H1 (cell line): ENCODE results near the gene ITIH4. TPM values are rescaled to one million over a fixed set of nuclear protein-coding genes. Genes with fewer than 3 reads are reported as not detected.

Source experiments
- CTCF ChIA-PET: fragments of 300-600 bp; sonication (Branson Sonifier 250); formaldehyde crosslinking; loops from one replicate; lab custom pipeline; 2021; ENCODE audit not compliant: partially characterized antibody; lab: Charles Lee
- POLR2A ChIA-PET: fragments of 300-600 bp; sonication (Branson Sonifier 250); formaldehyde crosslinking; loops from one replicate; lab custom pipeline; 2021; ENCODE audit warnings: inconsistent platforms; ENCODE audit not compliant: partially characterized antibody; lab: Charles Lee
- DNase-seq, 2 experiments: peaks; one replicate each; pipeline versions ENCODE4 v3.0.0 to v3.0.0-alpha.2; 2010 to 2022; ENCODE audit warnings: low spot score in 2 of 2, low read depth in 1 of 2, mixed read lengths in 1 of 2
- FAIRE-seq: peaks from 2 replicates; lab custom pipeline; 2011; peaks lifted over from hg19 to GRCh38; lab: Jason Lieb, UNC
- H2AFZ ChIP-seq: 2 replicates; pipeline ENCODE4 v1.8.1; 2012; ENCODE audit warnings: low read length, inconsistent platforms
- H2AK5ac ChIP-seq: 2 replicates; pipeline ENCODE4 v1.6.1; 2013; ENCODE audit warnings: low read depth, low read length
- H2BK120ac ChIP-seq: replicated peaks from 2 replicates; pipeline ENCODE3; 2013; ENCODE audit warnings: low read depth, low read length, inconsistent platforms
- H2BK12ac ChIP-seq: 2 replicates; pipeline ENCODE4 v1.6.1; 2013; ENCODE audit warnings: low read depth, low read length
- H2BK15ac ChIP-seq: 2 replicates; pipeline ENCODE4 v1.6.1; 2013; ENCODE audit warnings: low read length
- H2BK20ac ChIP-seq: 2 replicates; pipeline ENCODE4 v1.6.1; 2013; ENCODE audit warnings: low read length
- H2BK5ac ChIP-seq: 2 replicates; pipeline ENCODE4 v1.6.1; 2013; ENCODE audit warnings: low read depth, low read length
- H3K14ac ChIP-seq: 2 replicates; pipeline ENCODE4 v1.6.1; 2013; ENCODE audit warnings: inconsistent platforms; ENCODE audit not compliant: insufficient read length
- H3K18ac ChIP-seq: 2 replicates; pipeline ENCODE4 v1.6.1; 2013; ENCODE audit warnings: low read length; ENCODE audit errors: extremely low read depth
- H3K23ac ChIP-seq: 2 replicates; pipeline ENCODE4 v1.6.1; 2013; ENCODE audit warnings: inconsistent platforms; ENCODE audit not compliant: insufficient read length
- H3K23me2 ChIP-seq: 2 replicates; pipeline ENCODE4 v1.6.1; 2013; ENCODE audit warnings: low read depth, low read length
- H3K27ac ChIP-seq: 2 replicates; pipeline ENCODE4 v1.6.1; 2011; ENCODE audit warnings: low read depth, low read length, inconsistent platforms
- H3K27me3 ChIP-seq, 4 experiments: replicated peaks in 1 of 4; 1 replicate in 1 of 4; 2 replicates in 3 of 4; pipeline versions ENCODE4 v1.6.1 to v1.8.1; 2011 to 2013; ENCODE audit warnings: low read length in 3 of 4, mild to moderate bottlenecking in 3 of 4, inconsistent platforms in 2 of 4, mixed read lengths in 2 of 4, moderate library complexity in 1 of 4; ENCODE audit not compliant: control insufficient read depth in 3 of 4, insufficient read depth in 3 of 4; ENCODE audit errors: extremely low read depth in 1 of 4
- H3K36me3 ChIP-seq, 4 experiments: 2 replicates each; pipeline versions ENCODE4 v1.6.1 to v1.8.1; 2011 to 2013; ENCODE audit warnings: mild to moderate bottlenecking in 4 of 4, low read length in 3 of 4, moderate library complexity in 2 of 4, control low read depth in 1 of 4, inconsistent platforms in 1 of 4; ENCODE audit not compliant: insufficient read depth in 4 of 4, control insufficient read depth in 2 of 4
- H3K4ac ChIP-seq: replicated peaks from 2 replicates; pipeline ENCODE3; 2013; ENCODE audit warnings: low read length, low read depth, mixed read lengths, inconsistent platforms; ENCODE audit not compliant: insufficient read length
- H3K4me1 ChIP-seq, 4 experiments: replicated peaks in 1 of 4; 1 replicate in 1 of 4; 2 replicates in 3 of 4; pipeline versions ENCODE4 v1.6.1 to v1.8.1; 2011 to 2013; ENCODE audit warnings: low read length in 3 of 4, inconsistent platforms in 2 of 4, mixed read lengths in 1 of 4; ENCODE audit not compliant: insufficient read depth in 4 of 4, control insufficient read depth in 3 of 4
- H3K4me2 ChIP-seq, 2 experiments: 2 replicates each; pipeline versions ENCODE4 v1.6.1 to v1.8.1; 2011 to 2013; ENCODE audit warnings: low read depth in 2 of 2, low read length in 2 of 2, control low read depth in 1 of 2, inconsistent platforms in 1 of 2, mild to moderate bottlenecking in 1 of 2; ENCODE audit not compliant: insufficient read depth in 1 of 2
- H3K4me3 ChIP-seq, 4 experiments: fragments of 200-600, 300-600 bp in 1 of 4; sonication (generic), shearing (Covaris generic), sonication (Bioruptor Twin) in 1 of 4; 2 replicates each; pipeline versions ENCODE4 v1.5.1 to v1.8.1; 2011 to 2016; ENCODE audit warnings: low read length in 4 of 4, low read depth in 3 of 4, control low read depth in 2 of 4, inconsistent platforms in 2 of 4, mild to moderate bottlenecking in 2 of 4, mixed read lengths in 1 of 4, moderate library complexity in 1 of 4; ENCODE audit not compliant: insufficient read depth in 2 of 4; ENCODE audit errors: extremely low read depth in 1 of 4
- H3K56ac ChIP-seq: replicated peaks from 2 replicates; pipeline ENCODE3; 2013; ENCODE audit warnings: low read depth, mild to moderate bottlenecking, mixed read lengths, low read length, inconsistent platforms; ENCODE audit not compliant: insufficient read length
- H3K79me1 ChIP-seq: 2 replicates; pipeline ENCODE4 v1.6.1; 2013; ENCODE audit warnings: low read depth, low read length, control low read depth
- H3K79me2 ChIP-seq, 2 experiments: 2 replicates each; pipeline versions ENCODE4 v1.6.1 to v1.8.1; 2012 to 2013; ENCODE audit warnings: low read length in 2 of 2, mild to moderate bottlenecking in 2 of 2, inconsistent platforms in 1 of 2; ENCODE audit not compliant: insufficient read depth in 2 of 2, control insufficient read depth in 1 of 2
- H3K9ac ChIP-seq, 4 experiments: replicated peaks in 1 of 4; 1 replicate in 1 of 4; 2 replicates in 3 of 4; pipeline versions ENCODE4 v1.6.1 to v1.8.1; 2011 to 2013; ENCODE audit warnings: low read depth in 3 of 4, low read length in 3 of 4, control low read depth in 2 of 4, mild to moderate bottlenecking in 2 of 4, moderate library complexity in 2 of 4, inconsistent platforms in 1 of 4; ENCODE audit errors: extremely low read depth in 1 of 4
- H3K9me3 ChIP-seq, 2 experiments: 2 replicates each; pipeline versions ENCODE4 v1.6.1 to v1.8.1; 2012 to 2013; ENCODE audit warnings: mild to moderate bottlenecking in 2 of 2, moderate library complexity in 2 of 2, control low read depth in 1 of 2, inconsistent platforms in 1 of 2, low read depth in 1 of 2, low read length in 1 of 2, mixed read lengths in 1 of 2; ENCODE audit not compliant: insufficient read depth in 2 of 2
- H4K20me1 ChIP-seq, 2 experiments: replicated peaks in 1 of 2; 2 replicates each; pipeline versions ENCODE3 to v1.8.1; 2011 to 2013; ENCODE audit warnings: inconsistent platforms in 2 of 2, low read length in 2 of 2, mild to moderate bottlenecking in 1 of 2; ENCODE audit not compliant: insufficient read depth in 2 of 2, control insufficient read depth in 1 of 2
- H4K5ac ChIP-seq: 2 replicates; pipeline ENCODE4 v1.6.1; 2013; ENCODE audit warnings: low read length, low read depth, mixed read lengths, inconsistent platforms; ENCODE audit not compliant: insufficient read length
- H4K8ac ChIP-seq: 2 replicates; pipeline ENCODE4 v1.8.0; 2013; ENCODE audit warnings: mild to moderate bottlenecking, moderate library complexity, low read length, inconsistent platforms; ENCODE audit not compliant: insufficient read depth; ENCODE audit errors: extremely low read depth
- H4K91ac ChIP-seq: replicated peaks from 2 replicates; pipeline ENCODE3; 2013; ENCODE audit warnings: low read length, mixed read lengths, inconsistent platforms; ENCODE audit not compliant: insufficient read length
- POLR2AphosphoS5 ChIP-seq: IDR thresholded peaks from 2 replicates; pipeline ENCODE4 v1.6.1; 2011; ENCODE audit warnings: low read depth, low read length
- SUZ12 ChIP-seq: fragments of 200-600 bp; sonication (generic); IDR thresholded peaks from 2 replicates; pipeline ENCODE4 v1.6.1; 2012; ENCODE audit warnings: mild to moderate bottlenecking, inconsistent platforms, low read length, moderate library complexity, mixed read lengths
- WGBS, 2 experiments: shearing (Covaris generic) in 1 of 2; methylation state at CpG; one replicate each; pipeline versions ENCODE4 v1.1.6 to v1.1.7; 2013 to 2015; ENCODE audit warnings: low lambda C conversion rate in 2 of 2, mixed read lengths in 2 of 2, inconsistent platforms in 1 of 2, low coverage in 1 of 2, missing lambda C conversion rate in 1 of 2; ENCODE audit not compliant: insufficient replicate concordance in 2 of 2, insufficient coverage in 1 of 2, insufficient read length in 1 of 2; ENCODE audit errors: extremely low coverage in 1 of 2, missing lambda C conversion rate in 1 of 2; 5-methylcytosine and 5-hydroxymethylcytosine counted together
- polyA plus RNA-seq, 7 experiments: library from polyadenylated mRNA; depleted of rRNA in 3 of 7; stranded (reverse) in 5 of 7; unstranded in 2 of 7; fragments of >200 nt in 5 of 7; fragments of 200-250 nt in 2 of 7; gene quantifications; 1 replicate in 5 of 7; 2 replicates in 1 of 7; 4 replicates in 1 of 7; pipeline versions ENCODE4 v1.2.1 to v1.2.3, GENCODE V29; 2011 to 2013; ENCODE audit warnings: missing spikeins in 2 of 7, mixed read lengths in 2 of 7
- total RNA-seq: library from RNA; stranded (reverse); fragmentation: NEBNext Ultra II Directional; extraction: Animal tissue kit (Norgen Biotek cat#: 25700); gene quantifications from 2 replicates; pipeline ENCODE4 v1.2.1, GENCODE V29; 2021

ITIH4 gene
- total and polyA plus RNA-seq, 2 of the 8 experiments (the other 6 are each of a cell fraction or from before 2014, with no cell fraction given): 3.4 to 3.7 TPM

DNA sequence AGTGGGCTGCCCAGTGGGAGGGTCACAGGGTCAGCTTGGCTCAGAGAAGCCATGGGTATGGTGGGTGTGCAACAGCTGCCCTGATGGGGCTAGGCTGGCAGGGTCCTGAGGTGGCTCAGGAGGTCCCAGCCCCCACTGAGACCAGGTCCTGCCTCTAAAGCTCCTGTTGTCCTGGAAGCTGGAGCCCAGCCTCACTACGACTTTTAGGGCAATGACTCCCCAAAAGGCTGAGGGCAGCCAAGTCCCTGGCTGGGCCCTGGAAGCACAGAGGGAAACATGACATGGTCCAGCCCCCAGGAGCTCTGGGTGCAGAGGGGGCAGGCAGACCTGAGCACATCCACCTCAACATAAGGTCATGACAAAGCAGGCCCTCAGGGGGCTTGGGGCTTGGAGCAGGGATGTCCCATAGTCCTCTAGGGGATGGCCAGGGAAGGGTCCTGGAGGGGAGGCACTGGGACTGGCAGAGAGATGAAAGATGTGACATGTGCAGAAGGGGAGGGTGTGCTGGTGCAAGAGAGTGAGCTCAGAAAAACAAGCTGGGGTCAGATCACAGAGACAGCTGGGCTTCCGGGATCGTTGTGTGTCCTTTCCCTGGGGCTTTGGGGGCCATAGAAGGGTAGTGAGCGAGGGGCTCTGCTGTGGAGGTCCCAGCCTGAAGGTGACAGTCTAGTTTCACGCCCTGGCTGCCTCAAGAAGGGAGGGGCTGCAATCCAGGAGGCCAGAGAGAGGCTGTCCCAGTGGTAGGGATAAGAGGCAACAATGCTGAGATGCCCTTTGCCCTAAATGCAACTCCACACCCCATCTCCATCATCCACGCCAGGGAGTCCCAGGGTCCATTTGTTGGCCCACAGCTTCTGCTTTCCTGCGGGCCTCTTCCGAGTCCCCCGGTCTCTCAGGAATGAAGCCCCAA lies 36.5 kb downstream of the ITIH4 start:
- H2AK5ac ChIP-seq: no peak overlapping the region
- no peaks in the 10 kb centered on the region for H3K36me3 ChIP-seq
- H2BK15ac ChIP-seq: no peak overlapping the region
- no peak overlapping the region for H3K14ac ChIP-seq
- H3K4ac ChIP-seq: no peak overlapping the region
- no peak overlapping the region for H3K23ac ChIP-seq
- H2BK20ac ChIP-seq: no peak overlapping the region
- H2BK5ac ChIP-seq: no peak overlapping the region
- TF ChIP-seq POLR2AphosphoS5 (no peak), SUZ12 (no peak)
- POLR2A ChIA-PET: interaction anchor here (0.6 to 2.3 kb wide), 2 partner anchors 23 to 27 kb away, joined by 3 to 8 read pairs; partner anchors contain the start of gene NEK4
- no peak overlapping the region for H2AFZ ChIP-seq
- CTCF ChIA-PET: interaction anchor here (0.6 to 3.8 kb wide), 17 partner anchors 8 to 376 kb away, joined by 3 to 33 read pairs (median 8); partner anchors contain the start of gene NEK4
- H2BK120ac ChIP-seq: no peak overlapping the region
- no peak overlapping the region for H3K56ac ChIP-seq
- H4K8ac ChIP-seq: no peak overlapping the region
- FAIRE-seq (no peak), DNase-seq (no peak)
- H3K4me1 ChIP-seq: no peaks in the 10 kb centered on the region
- no peak overlapping the region for H3K18ac ChIP-seq
- 81% methylated on average over 9 of the region's 9 CpGs; no CpG with 5 or more reads in 1 of the 2 experiments for WGBS, 2 experiments
- no peaks in the 10 kb centered on the region for H3K79me1 ChIP-seq
- no peak overlapping the region for H3K4me2 ChIP-seq
- H2BK12ac ChIP-seq: no peak overlapping the region
- no peak overlapping the region for H3K27ac ChIP-seq
- no peaks in the 10 kb centered on the region for H3K9me3 ChIP-seq
- no peaks in the 10 kb centered on the region for H4K20me1 ChIP-seq
- no peak overlapping the region for H3K4me3 ChIP-seq
- no peaks in the 10 kb centered on the region for H3K23me2 ChIP-seq
- no peak overlapping the region for H3K9ac ChIP-seq
- no peak overlapping the region for H4K91ac ChIP-seq
- no peaks in the 10 kb centered on the region for H3K27me3 ChIP-seq
- H4K5ac ChIP-seq: no peak overlapping the region
- H3K79me2 ChIP-seq: no peaks in the 10 kb centered on the region
